Astrocyte (in vitro differentiated cells and primary cell): ENCODE measurements around the gene NELFB.

Source experiments
- CTCF ChIP-seq: IDR thresholded peaks from 2 replicates; pipeline ENCODE4 v1.5.1; 2011; ENCODE audit warnings: low read depth, mild to moderate bottlenecking, inconsistent platforms, low read length, moderate library complexity; ENCODE audit not compliant: insufficient read depth
- EZH2 ChIP-seq: IDR thresholded peaks from 2 replicates; pipeline ENCODE4 v1.6.1; 2012; ENCODE audit warnings: mild to moderate bottlenecking, low read length, inconsistent platforms; ENCODE audit not compliant: insufficient read depth

GRCh38 chr9:137273611-137274320, 18.6 kb downstream of the NELFB start:
- TF ChIP-seq EZH2: no peak
- no peak for TF ChIP-seq CTCF
